Keratinocyte (primary cell): Measurements from ENCODE around the gene PRELID3B. TPM values are rescaled to one million over a fixed set of nuclear protein-coding genes. Genes with fewer than 3 reads are reported as not detected.

Experiments
- DNase-seq: peaks from one replicate; pipeline ENCODE4 v3.0.0-alpha.2; 2011; ENCODE audit warnings: low read depth, missing footprints, low spot score
- FAIRE-seq: peaks from 2 replicates; lab custom pipeline; 2011; peaks lifted over from hg19 to GRCh38; lab: Jason Lieb, UNC
- H2AFZ ChIP-seq: 2 replicates; pipeline ENCODE4 v1.6.0; 2012; ENCODE audit warnings: low read length, control low read depth, inconsistent platforms; ENCODE audit not compliant: control insufficient read depth
- H3K27ac ChIP-seq: 2 replicates; pipeline ENCODE4 v1.5.1; 2011; ENCODE audit warnings: low read length; ENCODE audit not compliant: control insufficient read depth, insufficient read depth
- H3K27me3 ChIP-seq: 3 replicates; pipeline ENCODE4 v1.6.0; 2011; ENCODE audit warnings: low read length; ENCODE audit not compliant: control insufficient read depth, insufficient read depth; ENCODE audit errors: extremely low read depth
- H3K36me3 ChIP-seq, 2 experiments: 2 replicates in 1 of 2; 3 replicates in 1 of 2; pipeline ENCODE4 v1.5.1; 2011; ENCODE audit warnings: low read length in 2 of 2, mild to moderate bottlenecking in 1 of 2; ENCODE audit not compliant: control insufficient read depth in 2 of 2, insufficient read depth in 2 of 2; ENCODE audit errors: extremely low read depth in 1 of 2
- H3K4me1 ChIP-seq: 3 replicates; pipeline ENCODE4 v1.5.1; 2011; ENCODE audit warnings: low read length; ENCODE audit not compliant: control insufficient read depth, insufficient read depth; ENCODE audit errors: extremely low read depth
- H3K4me2 ChIP-seq: 3 replicates; pipeline ENCODE4 v1.6.0; 2011; ENCODE audit warnings: low read depth, low read length; ENCODE audit not compliant: control insufficient read depth, insufficient read depth; ENCODE audit errors: extremely low read depth
- H3K4me3 ChIP-seq, 3 experiments: fragments of 200-600 bp in 1 of 3; sonication (generic) in 1 of 3; 2 replicates in 2 of 3; 3 replicates in 1 of 3; pipeline ENCODE4 v1.5.1; 2011 to 2016; ENCODE audit warnings: low read length in 3 of 3, mild to moderate bottlenecking in 3 of 3, control low read depth in 2 of 3, inconsistent platforms in 1 of 3, low read depth in 1 of 3, mixed read lengths in 1 of 3, mixed run types in 1 of 3, moderate library complexity in 1 of 3; ENCODE audit not compliant: control insufficient read depth in 2 of 3, insufficient read depth in 2 of 3; ENCODE audit errors: extremely low read depth in 1 of 3
- H3K79me2 ChIP-seq: 2 replicates; pipeline ENCODE4 v1.6.0; 2012; ENCODE audit warnings: low read length; ENCODE audit not compliant: control insufficient read depth, insufficient read depth
- H3K9ac ChIP-seq: 3 replicates; pipeline ENCODE4 v1.6.0; 2011; ENCODE audit warnings: low read length; ENCODE audit not compliant: control insufficient read depth, insufficient read depth; ENCODE audit errors: extremely low read depth
- H3K9me1 ChIP-seq: 3 replicates; pipeline ENCODE4 v1.6.0; 2011; ENCODE audit warnings: low read length; ENCODE audit not compliant: control insufficient read depth, insufficient read depth; ENCODE audit errors: extremely low read depth
- H3K9me3 ChIP-seq: 2 replicates; pipeline ENCODE4 v1.5.1; 2012; ENCODE audit warnings: low read depth, low read length; ENCODE audit not compliant: control insufficient read depth
- H4K20me1 ChIP-seq: 3 replicates; pipeline ENCODE4 v1.6.0; 2011; ENCODE audit warnings: low read length; ENCODE audit not compliant: control insufficient read depth, insufficient read depth; ENCODE audit errors: extremely low read depth
- CTCF ChIP-seq, 3 experiments: IDR thresholded peaks in 1 of 3; conservative IDR thresholded peaks in 1 of 3; optimal IDR thresholded peaks in 1 of 3; 2 replicates in 2 of 3; 3 replicates in 1 of 3; pipeline versions ENCODE3 to v1.5.1; 2011; ENCODE audit warnings: low read length in 3 of 3, mild to moderate bottlenecking in 3 of 3, moderate library complexity in 2 of 3, control low read depth in 1 of 3, inconsistent platforms in 1 of 3; ENCODE audit not compliant: insufficient read depth in 2 of 3; ENCODE audit errors: extremely low read depth in 1 of 3
- EZH2 ChIP-seq: IDR thresholded peaks from one replicate; pipeline ENCODE4 v1.6.1; 2012; ENCODE audit warnings: inconsistent platforms, mild to moderate bottlenecking, low read length, moderate library complexity
- dilution Hi-C: fragments of 300-500 bp; cut with MboI; formaldehyde crosslinking; loops from one replicate; pipeline ENCODE4 v1.7.0; 2020; ENCODE audit warnings: low sequenced_read_pairs; ENCODE audit not compliant: extremely low pct_ligation_motif_present
- polyA plus RNA-seq, 5 experiments: library from polyadenylated mRNA; depleted of rRNA in 3 of 5; stranded (reverse) in 3 of 5; stranded (forward) in 1 of 5; unstranded in 1 of 5; fragments of >200 nt; gene quantifications; 1 replicate in 1 of 5; 2 replicates in 3 of 5; 3 replicates in 1 of 5; pipeline versions ENCODE4 v1.2.1 to v1.2.3, GENCODE V29; 2011 to 2012; ENCODE audit warnings: missing spikeins in 2 of 5, low read depth in 1 of 5, low replicate concordance in 1 of 5

Gene PRELID3B
- polyA plus RNA-seq, 1 donor (not counting 4 experiments of a cell fraction or from before 2014, with no cell fraction given), result 86.9 TPM

DNA sequence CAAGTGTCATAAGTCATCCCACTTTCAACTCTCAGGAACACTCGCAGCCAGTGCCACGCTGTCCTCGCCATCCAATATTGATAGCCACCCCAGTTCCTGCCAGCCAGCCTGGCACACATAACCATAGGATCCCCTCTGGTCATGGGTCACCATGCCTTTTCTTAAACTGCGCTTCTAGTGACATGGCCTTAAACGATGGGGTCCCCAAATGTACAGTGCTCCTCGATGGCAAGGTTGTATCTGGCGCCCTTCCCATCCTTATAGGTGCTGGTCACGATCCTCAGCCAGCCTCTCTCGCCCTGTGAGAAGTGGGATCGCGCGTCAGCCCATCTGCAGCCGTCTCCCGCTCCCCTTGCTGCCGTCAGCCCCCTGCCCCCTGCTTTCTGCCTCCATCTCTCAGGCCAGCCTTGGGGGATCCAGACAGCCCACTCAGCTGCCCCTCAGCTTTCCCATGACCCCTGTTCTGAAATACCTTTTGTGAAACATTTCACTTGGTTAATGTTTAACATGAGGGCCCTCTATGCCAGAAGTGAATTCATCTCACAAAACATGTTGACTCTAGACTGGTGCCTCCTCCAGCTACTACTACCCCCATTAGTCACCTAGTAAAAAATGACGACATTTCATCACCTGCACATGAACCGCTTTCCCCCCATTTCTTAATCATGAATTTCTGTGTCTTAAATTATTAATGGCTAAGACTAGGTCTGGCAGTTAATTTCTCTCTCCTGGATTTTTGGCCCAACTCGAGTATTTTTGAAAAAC is 46.9 kb downstream of the PRELID3B start:
- H4K20me1 ChIP-seq, result no peaks in the 10 kb centered on the region
- no peaks in the 10 kb centered on the region for H3K79me2 ChIP-seq
- H3K4me3 ChIP-seq, result no peak overlapping the region
- no peak overlapping the region for H3K27ac ChIP-seq
- dilution Hi-C loops, result no loop called here
- DNase-seq (no peak), FAIRE-seq (no peak)
- H2AFZ ChIP-seq, result no peak overlapping the region
- H3K36me3 ChIP-seq, result peaks cover 35 to 36% of the 10 kb centered on the region in 2 experiments
- H3K4me2 ChIP-seq, result no peak overlapping the region
- no peaks in the 10 kb centered on the region for H3K9me1 ChIP-seq
- H3K27me3 ChIP-seq, result no peaks in the 10 kb centered on the region
- H3K4me1 ChIP-seq, result no peaks in the 10 kb centered on the region
- no peaks in the 10 kb centered on the region for H3K9me3 ChIP-seq
- TF ChIP-seq EZH2, result no peak
- no peak for TF ChIP-seq CTCF (optimal IDR thresholded peaks at IDR 0.05 in 1 of 3, IDR thresholded peaks at IDR 0.05 in 1 of 3, conservative IDR thresholded peaks at IDR 0.05 in 1 of 3; ENCODE audit: extremely low read depth in 1 of 3, insufficient read depth in 2 of 3, low read length in 3 of 3)
- no peak overlapping the region for H3K9ac ChIP-seq

- Histone ChIP-seq H4K20me1 (no peaks in the 10 kb centered on the region), H3K79me2 (no peaks in the 10 kb centered on the region), H3K27ac (no peak overlapping the region), H3K9me3 (no peaks in the 10 kb centered on the region), H3K4me1 (no peaks in the 10 kb centered on the region), H3K4me3 (no peak overlapping the region), H3K9ac (no peak overlapping the region), H3K9me1 (no peaks in the 10 kb centered on the region), H3K36me3 (peaks cover 36 to 39% of the 10 kb centered on the region in 2 experiments), H3K4me2 (no peak overlapping the region), H3K27me3 (no peaks in the 10 kb centered on the region), H2AFZ (no peak overlapping the region)
- dilution Hi-C loops, result no loop called here
- DNase-seq, result no peak
- no peak for FAIRE-seq
- no peak for TF ChIP-seq CTCF (optimal IDR thresholded peaks at IDR 0.05 in 1 of 3, IDR thresholded peaks at IDR 0.05 in 1 of 3, conservative IDR thresholded peaks at IDR 0.05 in 1 of 3; ENCODE audit: extremely low read depth in 1 of 3, insufficient read depth in 2 of 3, low read length in 3 of 3)
- no peak for TF ChIP-seq EZH2
Observed at GRCh38 chr20:58994390-58995159, 48.0 kb downstream of the PRELID3B start.
